Adipocyte (in vitro differentiated cells): Measurements from ENCODE around the gene ASB2.

Experiments
- DNase-seq: peaks from one replicate; pipeline ENCODE4 v3.0.0-alpha.2; 2015; ENCODE audit warnings: low read depth
- H3K27me3 ChIP-seq: replicated peaks from 2 replicates; pipeline ENCODE4 v1.7.0; 2013; ENCODE audit warnings: mild to moderate bottlenecking, low read length, moderate library complexity; ENCODE audit not compliant: control insufficient read depth, insufficient read depth
- H3K36me3 ChIP-seq: 2 replicates; pipeline ENCODE4 v1.7.0; 2013; ENCODE audit warnings: low read length, mild to moderate bottlenecking, moderate library complexity; ENCODE audit not compliant: control insufficient read depth, insufficient read depth, severe bottlenecking
- H3K4me1 ChIP-seq: 2 replicates; pipeline ENCODE4 v1.7.0; 2013; ENCODE audit warnings: mild to moderate bottlenecking, low read length, moderate library complexity; ENCODE audit not compliant: control insufficient read depth, insufficient read depth
- H3K4me3 ChIP-seq: 2 replicates; pipeline ENCODE4 v1.7.0; 2013; ENCODE audit warnings: mild to moderate bottlenecking, low read length, moderate library complexity
- H3K9ac ChIP-seq: 2 replicates; pipeline ENCODE4 v1.7.0; 2013; ENCODE audit warnings: mild to moderate bottlenecking, low read length, moderate library complexity
- H3K9me3 ChIP-seq: 2 replicates; pipeline ENCODE4 v1.7.0; 2013; ENCODE audit warnings: mild to moderate bottlenecking, low read length, moderate library complexity; ENCODE audit not compliant: control insufficient read depth

Gene ASB2

GRCh38 chr14:93891756-93892504 is 84.4 kb downstream of the ASB2 start:
- Histone ChIP-seq H3K9me3 (peaks cover under 1% of the 10 kb centered on the region), H3K27me3 (peaks cover 65% of the 10 kb centered on the region), H3K9ac (no peak overlapping the region), H3K36me3 (no peaks in the 10 kb centered on the region), H3K4me1 (peaks cover 7% of the 10 kb centered on the region), H3K4me3 (no peak overlapping the region)
- no peak for DNase-seq

- H3K4me1 ChIP-seq: peaks cover 7% of the 10 kb centered on the region
- no peak overlapping the region for H3K9ac ChIP-seq
- DNase-seq: no peak
- no peak overlapping the region for H3K4me3 ChIP-seq
- peaks cover 57% of the 10 kb centered on the region for H3K27me3 ChIP-seq
- H3K36me3 ChIP-seq: no peaks in the 10 kb centered on the region
- H3K9me3 ChIP-seq: peaks cover 10% of the 10 kb centered on the region
These were observed 86.5 kb downstream of the ASB2 start for GRCh38 chr14:93889739-93890483.

GRCh38 chr14:93888995-93889394 is 87.4 kb downstream of the ASB2 start:
- H3K4me3 ChIP-seq: no peak overlapping the region
- no peaks in the 10 kb centered on the region for H3K36me3 ChIP-seq
- no peak for DNase-seq
- H3K27me3 ChIP-seq: peaks cover 54% of the 10 kb centered on the region
- peaks cover 7% of the 10 kb centered on the region for H3K4me1 ChIP-seq
- H3K9ac ChIP-seq: no peak overlapping the region
- peaks cover 10% of the 10 kb centered on the region for H3K9me3 ChIP-seq

- Histone ChIP-seq H3K9ac (no peak overlapping the region), H3K4me3 (no peak overlapping the region), H3K36me3 (no peaks in the 10 kb centered on the region), H3K9me3 (peaks cover 27% of the 10 kb centered on the region), H3K4me1 (peaks cover 7% of the 10 kb centered on the region), H3K27me3 (peaks cover 39% of the 10 kb centered on the region)
- no peak for DNase-seq
These were observed 91.4 kb downstream of the ASB2 start for GRCh38 chr14:93884950-93885349.
